SHP77 treated with DMSO at 0.1 percent for 48 hours (cell line): ENCODE data around the gene UGT1A10.

ENCODE experiments used
- DNase-seq: peaks from one replicate; lab custom pipeline; 2025; lab: John Stamatoyannopoulos, UW

UGT1A10 gene

DNA sequence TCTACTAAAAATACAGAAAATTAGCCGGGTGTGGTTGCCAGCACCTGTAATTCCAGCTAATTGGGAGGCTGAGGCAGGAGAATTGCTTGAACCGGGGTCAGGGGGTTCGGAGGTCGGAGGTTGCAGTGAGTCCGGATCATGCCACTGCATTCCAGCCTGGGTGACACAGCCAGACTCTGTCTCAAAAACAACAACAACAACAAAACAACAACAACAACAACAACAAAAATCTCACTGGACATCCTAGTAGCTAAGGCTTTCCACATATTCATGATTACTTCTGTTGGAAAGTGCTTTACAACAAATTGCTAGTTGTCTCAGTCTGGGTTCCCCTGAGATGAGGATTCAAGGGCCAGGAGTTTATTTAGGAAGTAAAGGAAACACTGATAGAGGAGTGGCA lies 137.6 kb downstream of the UGT1A10 start:
- DNase-seq, result no peak

DNA sequence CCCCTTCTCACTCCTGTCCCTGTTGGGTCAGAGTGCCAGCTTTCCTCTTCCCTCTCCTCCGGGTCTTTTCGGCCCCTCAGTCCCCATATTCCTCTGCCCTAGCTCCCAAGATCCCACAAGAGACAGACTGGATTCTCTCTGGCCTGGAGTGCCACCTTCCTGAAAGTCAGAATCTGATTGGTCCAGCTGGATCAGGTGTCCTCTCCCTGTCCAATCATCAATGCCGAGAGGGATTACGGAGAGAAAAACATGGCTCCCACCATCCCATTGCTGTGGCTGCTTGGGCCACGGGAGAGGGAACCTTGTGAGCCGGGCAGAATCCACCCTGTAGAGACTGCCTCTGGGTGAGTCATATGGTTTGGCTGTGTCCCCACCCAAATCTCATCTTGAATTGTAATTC lies 139.2 kb downstream of the UGT1A10 start:
- no peak for DNase-seq

DNA sequence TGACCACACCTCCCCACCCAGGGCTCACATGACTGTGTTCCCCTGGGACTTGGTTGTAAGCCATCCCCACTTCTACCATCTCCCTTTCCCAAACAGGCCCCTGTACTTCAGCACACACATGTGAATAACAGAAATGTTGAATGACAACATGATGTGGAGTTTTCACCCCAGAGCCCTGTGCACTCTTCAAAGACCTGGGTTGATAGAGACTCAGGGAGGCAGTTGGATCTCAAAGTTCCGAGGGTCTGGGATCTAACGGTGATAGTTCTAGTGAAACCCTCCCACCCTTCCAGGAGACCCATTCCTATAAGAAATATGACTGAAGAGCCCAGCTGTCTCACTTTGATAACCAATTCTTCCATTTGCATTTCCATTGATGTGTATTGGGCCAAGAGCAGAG lies 141.8 kb downstream of the UGT1A10 start, which contains the start of gene MROH2A:
MROH2A (plus strand) TSS at position 301 of the 400 bp plus-strand sequence. CDS start 1,029 bp downstream, outside the sequence.
- no peak for DNase-seq

DNA sequence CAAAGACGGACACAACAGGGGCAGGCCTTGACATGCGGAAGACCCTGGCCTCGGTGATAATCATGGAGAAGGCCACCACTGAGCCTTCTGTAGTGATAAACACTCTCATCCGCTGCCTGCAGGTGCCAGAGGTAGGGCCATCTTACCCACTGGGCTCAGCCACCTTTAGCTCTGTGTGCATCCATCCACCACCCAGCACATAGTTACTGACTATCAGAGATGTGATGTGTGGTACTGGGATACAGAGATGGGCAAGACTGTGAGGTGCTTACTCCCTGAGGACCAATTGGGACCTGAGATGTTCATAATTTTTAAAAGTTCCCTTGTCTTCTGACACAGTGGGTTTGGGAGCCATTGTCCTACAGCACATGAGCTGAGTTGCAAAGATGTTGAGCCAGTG lies 143.5 kb downstream of the UGT1A10 start:
- DNase-seq, result no peak

DNA sequence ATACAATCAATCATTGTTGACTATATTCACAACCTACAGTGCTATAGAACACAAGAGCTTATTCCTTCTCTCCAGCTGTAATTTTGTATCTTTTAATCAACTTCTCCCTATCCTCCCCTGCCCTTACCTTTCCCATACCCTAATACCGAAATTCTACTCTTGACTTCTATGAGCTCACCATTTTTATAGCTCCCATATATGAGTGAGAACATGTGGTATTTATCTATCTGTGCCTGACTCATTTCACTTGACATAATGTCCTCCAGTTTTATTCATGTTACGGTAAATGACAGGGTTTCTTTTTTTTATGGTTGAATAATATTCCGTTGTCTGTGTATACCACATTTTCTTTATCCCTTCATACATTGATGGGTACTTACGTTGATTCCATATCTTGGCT lies 144.5 kb downstream of the UGT1A10 start:
- DNase-seq, result no peak

DNA sequence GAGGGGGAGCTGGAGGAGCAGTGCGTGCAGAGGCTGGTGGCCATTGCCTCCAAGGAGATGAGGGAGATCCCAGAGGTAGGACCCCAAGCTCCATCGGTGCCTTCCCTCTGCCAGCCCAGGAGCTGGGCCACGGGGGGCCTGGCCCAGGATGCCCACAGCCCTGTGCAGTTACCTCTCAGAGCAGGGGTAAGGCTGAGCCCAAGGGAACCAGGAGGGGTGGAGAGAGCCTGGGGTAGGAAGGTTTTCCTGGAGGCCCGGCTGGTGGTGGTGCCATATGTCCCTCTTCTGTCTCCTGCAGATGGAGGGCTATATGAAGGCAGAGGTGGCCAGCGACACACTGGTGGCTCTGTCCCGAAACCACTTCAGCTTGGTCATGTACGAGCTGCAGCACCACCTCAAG lies 153.3 kb downstream of the UGT1A10 start:
- no peak for DNase-seq

DNA sequence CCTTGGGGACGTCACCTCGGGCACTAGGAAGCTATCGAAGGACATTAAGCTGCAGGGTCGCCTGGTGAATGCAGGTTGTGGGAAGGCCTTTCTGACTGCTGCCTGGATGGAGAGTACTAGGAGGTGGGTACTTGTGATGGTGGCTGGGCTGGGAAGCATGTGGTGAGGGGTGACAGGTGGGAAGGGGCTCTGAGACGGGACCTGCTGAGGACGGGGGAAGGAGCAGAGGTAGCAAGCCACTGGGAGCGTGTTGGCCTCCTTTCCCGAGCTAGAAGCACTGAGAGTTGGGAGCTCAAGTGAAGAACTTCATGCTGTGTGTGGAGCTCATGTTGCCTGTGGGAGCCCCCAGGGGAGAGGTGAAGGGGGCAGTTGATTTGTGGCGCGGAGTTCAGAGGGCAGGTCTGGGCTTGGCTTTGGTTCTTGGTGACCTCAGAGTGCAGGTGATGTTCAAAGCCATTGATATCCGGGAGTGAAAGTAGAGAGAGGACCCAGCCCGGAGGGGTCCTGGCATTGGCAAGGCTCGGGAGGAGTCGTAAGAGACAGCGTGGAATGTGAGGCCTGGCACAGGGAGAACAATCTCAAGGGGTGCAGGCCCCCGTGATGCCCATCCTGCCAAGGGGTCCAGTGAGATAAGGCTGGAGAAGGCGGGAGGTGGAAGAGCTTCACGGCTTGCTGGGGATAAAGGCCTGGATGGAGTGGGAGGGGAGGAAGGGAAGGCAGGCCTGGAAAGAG lies 155.1 kb downstream of the UGT1A10 start:
- no peak for DNase-seq

DNA sequence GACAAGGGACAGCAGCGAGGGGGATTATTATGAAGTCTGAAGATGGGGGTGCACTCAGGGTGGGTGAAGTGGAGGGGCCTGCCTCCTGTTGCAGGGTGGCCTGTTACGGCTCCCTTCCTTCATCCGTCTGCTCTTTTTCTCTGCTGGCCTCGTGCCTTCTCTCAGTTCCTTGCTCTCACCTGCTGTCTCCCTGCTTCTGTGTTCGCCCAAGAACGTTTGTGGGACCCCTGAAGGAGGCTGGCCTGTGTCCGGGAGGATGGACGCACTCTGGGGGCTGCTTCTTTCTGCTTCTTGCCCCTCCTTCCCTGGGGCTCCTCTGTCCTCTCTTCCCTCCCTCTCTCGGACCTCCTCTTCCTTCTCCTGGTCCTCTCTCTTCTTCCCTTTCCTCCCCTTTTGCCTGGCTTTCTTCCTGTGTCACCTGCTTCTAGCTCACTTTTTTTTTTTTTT lies 155.7 kb downstream of the UGT1A10 start:
- no peak for DNase-seq

DNA sequence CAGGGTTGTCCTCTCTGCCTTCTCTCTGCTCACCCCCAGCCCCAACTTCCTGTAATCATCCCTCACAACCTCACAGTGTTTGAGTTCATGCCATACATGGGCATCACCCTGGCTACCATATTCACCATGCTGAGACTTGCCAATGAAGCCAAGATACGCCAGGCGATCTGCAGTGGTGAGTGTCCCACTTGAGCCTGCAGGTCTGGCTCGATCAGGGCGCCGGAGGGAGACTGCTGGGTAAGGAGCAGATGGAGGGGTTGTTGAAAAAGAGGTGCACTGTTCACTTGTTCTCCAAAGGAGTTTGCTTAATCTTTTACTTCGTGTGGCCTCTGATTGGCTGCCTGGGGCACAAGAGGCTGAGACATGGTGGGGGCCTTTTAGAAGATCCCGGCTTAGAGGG lies 156.5 kb downstream of the UGT1A10 start:
- DNase-seq, result no peak

DNA sequence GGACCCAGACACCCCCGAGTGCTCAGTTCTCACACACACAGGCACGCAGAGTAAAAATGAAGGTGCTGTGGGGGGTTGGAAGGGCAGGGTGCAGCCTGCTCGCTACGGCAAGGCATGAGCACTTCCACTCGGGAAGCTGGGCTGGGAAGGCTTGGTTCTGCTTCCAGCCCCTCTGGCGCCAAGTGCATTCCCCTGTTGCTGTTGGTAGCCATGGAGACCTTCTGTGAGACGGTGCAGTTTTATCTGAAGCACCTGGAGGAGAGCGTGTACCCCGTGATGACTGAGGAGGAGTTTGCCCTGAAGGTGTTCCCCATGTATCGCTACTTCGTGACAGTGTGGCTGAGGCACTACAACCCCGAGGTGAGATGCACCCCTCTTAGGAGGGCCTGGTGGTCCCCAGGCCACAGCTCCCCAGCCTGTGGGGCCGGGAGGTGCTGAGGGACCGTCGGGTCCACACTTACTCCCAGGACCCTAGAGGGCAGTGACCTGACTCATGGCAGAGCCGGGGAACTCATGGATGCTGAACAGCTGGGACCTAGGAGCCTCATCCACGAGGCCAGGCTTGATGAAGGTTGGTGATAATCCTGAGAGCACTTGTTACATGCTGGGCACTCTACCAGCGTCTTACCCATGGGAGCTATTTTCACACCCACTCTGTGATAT lies 157.3 kb downstream of the UGT1A10 start:
- DNase-seq, result no peak

DNA sequence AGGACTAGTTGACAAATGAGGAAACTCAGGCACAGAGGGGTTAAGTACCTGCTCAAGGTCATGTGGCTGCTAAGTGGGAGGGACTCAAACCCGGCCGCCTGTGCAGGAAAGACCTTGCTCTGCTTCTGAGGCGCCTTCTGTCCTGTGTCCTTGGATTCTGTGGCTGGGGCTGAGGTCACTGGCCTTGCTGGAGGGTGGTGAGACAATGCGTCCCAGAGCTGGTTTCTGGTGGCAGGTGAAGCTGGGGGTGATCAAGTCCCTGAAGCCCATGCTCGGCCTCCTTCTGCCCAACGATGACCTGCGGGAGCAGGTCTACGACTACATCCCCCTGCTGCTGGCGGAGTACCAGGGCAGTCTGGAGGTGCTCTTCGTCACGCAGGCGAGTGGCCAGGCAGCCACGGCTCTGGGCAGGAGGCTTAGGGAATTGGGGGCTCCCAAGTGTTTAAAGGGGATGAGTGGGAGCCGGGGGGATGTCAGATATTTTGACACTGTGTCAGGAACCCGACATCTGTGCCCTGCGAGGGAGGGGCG lies 157.9 kb downstream of the UGT1A10 start:
- no peak for DNase-seq

DNA sequence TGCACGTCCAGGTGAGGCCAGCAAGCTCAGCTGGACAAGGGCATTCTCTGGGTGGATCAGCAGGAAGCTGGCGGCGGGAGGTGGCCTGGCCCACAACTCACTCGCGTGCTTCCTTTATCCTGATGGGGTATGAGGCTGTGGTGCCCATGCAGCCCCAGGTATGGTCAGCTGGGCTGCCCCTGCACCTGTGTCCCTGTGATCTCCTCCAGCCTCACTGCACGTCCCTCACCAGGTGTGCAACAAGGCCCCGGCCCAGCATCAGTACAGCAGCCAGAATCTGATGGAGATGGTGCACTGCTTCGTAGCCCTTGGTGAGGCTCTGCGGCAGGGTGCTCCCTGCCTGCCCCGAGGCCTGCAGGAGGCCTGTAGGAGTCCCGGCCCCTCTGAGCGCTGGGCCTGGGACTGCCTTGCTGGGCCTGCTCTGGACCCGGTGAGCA lies 159.5 kb downstream of the UGT1A10 start:
- no peak for DNase-seq

DNA sequence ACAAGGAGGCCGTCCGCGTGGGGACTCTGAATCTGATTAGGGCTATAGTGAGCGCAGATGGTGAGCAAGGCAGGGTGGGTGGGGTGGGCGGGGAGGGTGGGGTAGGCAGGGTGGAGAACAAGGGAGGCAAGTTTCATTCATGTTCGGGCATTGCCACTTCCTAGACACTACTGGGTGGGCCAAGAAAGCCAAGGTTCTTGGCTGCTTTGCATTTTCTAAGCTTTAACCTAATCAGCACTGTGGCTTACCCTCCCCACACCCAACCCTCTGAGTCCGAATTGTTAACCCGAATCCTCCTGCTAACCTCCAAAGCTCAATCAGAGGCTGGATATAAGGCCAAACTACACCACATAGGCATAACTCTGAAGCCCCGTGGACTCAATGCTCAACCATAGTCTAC lies 160.0 kb downstream of the UGT1A10 start:
- DNase-seq, result no peak

DNA sequence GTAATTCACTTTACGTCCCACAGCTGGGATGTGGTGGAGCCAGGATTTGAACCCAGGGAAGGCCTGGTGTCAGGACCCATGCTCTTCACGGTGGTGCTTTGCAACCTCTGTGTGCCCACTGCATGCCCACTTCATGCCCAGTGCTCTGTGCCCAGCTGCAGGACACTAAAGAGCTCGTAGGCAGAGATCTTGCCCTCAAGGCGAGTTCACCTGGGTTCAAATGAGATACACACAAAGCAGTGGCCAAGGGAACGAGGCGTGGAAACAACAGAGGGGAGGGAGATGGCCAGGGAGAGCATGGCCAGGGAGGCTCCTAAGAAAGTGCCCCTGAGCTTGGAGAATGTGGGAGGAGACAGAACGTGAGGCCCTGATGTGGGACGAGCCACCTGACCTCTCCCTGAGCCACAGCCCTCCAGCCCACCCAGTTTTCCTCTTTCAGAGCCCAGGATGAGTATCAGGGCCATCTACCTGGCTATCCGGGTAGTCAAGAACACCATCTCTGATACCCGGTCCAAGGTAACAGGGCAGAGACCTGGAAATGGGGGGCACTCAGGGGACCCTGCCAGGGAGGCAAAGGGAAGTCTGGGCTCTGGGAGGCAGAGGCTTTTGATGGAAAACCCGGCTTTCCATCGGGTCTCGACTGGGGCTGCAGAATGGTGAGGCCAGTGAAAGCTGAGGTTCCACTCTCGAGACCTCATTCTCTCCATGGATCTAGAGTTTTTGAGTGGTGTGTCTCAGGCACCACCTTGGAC lies 162.3 kb downstream of the UGT1A10 start:
- DNase-seq, result no peak

DNA sequence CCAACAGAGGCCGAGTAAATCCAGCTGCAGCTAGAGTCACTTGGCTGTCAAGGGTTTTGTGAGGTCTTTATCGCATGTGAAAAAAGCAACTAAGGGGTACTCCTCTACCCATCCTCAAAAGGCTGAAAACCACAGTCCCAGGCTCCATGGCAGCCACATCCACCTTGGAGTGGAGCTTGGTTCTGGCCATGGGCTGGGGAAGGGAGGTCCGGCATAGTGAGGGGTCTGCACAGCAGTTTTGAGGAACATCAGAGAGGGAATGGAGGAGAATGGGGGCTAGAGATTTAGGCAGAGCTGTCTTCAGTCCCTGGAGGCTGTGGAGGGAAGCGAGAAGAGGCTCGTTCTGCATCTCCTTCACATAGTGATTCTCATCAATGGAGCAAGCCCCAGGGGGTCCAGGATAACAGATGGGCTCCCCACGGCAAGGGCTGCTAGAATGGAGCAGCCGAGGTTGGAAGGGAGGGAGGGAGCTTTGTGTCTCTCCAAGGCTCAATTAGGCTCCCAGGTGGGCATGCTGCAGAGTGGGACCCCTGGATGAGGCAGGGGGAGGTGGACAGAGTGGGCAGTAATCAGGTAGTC lies 162.9 kb downstream of the UGT1A10 start:
- no peak for DNase-seq

DNA sequence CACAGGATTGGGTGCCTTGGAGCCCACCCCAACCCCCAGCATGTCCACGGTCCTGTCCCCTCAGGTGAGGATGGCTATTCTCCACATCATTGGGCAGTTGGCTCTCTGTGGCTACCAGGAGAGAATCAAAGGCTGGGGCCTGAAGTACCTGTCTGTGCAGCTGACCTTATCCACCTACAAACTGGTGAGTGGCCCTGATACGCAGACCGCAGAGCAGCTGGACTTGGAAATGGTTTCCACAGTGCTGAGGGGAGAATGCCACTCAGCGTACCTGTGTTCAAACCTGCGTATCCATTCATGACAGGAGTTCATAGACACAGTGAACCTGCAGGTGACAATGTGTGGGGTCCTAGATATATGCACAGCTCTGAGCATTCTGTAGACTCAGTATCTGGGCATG lies 163.5 kb downstream of the UGT1A10 start:
- no peak for DNase-seq

DNA sequence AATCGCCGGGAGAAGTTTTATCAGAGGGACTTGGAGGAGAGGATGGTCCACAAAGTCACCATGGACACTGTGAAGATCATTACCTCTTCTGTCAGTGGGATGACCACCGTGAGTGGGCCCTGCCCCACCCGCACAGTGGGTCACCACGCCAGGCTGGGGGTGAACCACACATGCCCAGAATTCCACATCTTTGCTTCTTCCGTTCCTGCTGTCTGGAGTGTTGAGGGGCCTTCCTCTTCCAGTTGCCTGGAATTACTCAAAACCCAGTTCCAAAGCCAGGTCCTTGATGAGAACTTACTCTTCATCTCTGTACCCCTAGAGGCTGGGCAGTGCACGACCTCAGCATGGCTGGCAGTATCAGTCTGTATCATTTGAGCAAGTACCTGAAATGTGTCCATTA lies 164.0 kb downstream of the UGT1A10 start:
- no peak for DNase-seq

DNA sequence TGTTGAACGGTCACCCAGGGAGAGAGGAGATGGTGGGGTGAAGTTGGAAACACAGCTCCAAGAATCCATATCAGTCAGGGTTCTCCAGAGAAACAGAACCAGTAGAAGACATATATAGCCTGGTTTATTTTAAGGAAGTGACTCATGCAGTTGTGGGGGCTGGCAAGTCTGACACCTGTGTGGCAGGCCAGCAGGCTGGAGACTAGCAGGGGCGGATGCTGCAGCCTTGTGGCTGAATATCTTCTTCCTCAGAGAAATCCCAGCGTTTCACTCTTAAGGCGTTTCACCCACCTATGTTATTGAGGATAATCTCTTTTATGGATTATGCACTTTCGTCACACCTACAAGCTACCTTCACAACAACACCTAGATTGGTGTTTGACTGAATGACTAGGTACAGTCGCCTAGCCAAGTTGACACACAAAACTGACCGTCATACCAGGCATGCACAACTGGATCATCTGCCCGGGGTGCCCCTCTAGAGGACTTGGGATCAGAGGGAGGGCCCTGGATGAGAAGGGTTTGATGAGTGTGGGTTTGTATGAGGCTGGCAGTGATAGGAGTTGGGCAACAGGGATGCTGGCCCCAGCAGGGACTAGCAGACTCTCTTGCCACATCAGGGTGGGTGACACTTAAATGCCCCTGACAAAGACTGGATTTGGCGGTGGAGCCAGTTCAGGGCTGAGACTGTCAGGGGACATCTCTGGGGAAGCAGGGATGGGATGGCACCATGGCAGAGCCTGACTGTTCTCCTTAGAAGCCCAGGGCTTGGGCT lies 165.3 kb downstream of the UGT1A10 start:
- no peak for DNase-seq

DNA sequence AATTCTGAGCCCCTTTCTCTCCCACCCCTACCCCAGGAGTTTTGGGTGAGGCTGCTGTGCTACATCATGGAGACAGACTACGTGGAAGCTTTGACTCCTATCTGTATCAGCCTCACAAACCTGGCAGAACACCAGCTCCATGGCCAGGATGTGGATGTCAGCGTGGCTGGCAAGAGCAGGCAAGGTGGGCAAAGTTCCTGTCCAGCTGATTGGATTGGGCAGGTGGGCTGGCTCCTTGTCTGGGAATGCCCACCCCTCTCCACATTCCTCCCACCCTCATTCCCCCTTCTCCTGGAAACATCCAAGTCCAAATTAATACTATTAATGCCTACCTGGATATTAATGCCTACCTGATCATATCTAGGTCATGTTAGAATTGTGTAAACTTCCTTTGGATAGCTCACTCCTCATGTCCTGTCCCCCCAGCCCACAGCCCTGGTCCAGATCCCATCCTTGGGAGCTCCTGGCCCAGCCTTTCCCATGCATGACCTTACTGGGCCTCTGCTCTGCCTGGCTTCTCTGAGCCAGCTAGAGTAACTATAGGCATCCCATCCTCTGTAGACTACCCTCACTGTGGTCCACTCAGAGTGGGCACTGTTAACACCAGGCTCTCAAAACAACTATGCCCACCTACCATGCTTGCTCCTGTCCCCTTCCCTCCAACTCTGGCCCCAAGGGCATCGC lies 166.0 kb downstream of the UGT1A10 start:
- DNase-seq, result no peak

DNA sequence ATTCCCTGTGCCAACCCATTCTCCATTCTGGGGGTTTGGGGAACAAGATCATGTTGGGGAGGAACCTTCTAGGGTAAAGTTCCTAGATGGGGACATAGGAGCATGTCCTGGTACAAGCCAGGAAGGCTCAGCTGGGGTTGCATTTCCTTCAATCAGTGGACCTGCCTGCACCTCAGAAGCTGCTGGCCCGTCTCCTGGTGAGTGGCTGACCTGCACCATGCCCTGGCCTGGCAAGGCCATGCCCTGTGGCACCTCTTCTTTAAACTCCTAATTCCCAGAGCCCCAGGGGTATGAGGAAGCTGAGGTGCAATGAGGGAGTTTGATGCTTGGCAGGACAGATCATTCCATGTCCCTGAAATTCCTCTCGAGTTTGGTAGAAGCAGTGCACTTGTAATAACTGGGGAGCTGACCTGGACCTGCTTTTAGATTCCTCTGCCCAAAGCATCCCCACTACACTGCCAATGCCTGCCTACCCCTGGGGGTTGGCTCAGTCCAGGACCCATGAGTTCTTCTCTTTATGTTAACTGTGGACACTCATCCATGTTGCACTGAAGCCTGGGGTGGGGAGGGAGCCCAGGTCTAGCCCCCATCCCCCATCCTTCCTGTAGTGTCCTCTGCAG lies 167.2 kb downstream of the UGT1A10 start:
- DNase-seq, result no peak
